Measurements from ENCODE around the gene HDAC4. TPM values are rescaled to one million over a fixed set of nuclear protein-coding genes. Genes with fewer than 3 reads are reported as not detected.

HDAC4 gene
- total and polyA plus RNA-seq, 9 of the 15 experiments (the other 6 are each of a cell fraction or from before 2014, with no cell fraction given): 0.11 to 20.2 (median 4.0) TPM

DNA sequence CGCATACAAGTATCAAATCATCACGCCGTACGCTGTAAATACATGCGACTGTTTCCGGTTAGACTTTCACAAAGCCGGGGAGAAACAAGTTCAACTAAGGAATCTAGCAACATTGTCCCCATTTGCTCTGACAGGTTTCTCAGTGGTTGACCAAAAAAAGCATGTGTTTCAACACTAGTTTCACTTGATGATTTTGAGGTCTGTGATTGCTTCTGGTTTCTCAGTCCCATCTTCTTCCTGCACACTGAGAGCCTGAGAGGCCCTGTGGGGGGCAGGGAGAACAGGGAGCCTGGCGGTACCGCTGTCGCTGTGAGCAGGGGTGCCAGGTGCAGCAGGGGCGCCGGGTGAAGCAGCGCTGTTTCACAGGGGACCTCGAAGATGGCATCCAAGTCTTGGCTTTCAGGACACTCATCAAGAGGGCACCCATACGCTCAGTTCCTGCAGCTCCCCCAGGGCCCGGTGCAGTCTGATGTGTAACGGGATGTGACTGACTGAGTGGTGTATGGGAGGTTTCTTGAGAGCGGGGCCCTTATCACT lies 282.1 kb downstream of the HDAC4 start:
- H3K4me3 ChIP-seq: no peak overlapping the region
- H3K9me3 ChIP-seq (replicated peaks; ENCODE audit: control insufficient read depth, insufficient read depth, low read depth, low read length): no peaks in the 10 kb centered on the region
- H3K4me2 ChIP-seq (ENCODE audit: insufficient read depth, low read length): no peak overlapping the region
- H3K36me3 ChIP-seq (ENCODE audit: control insufficient read depth, insufficient read depth, low read length): no peaks in the 10 kb centered on the region
- H4K20me1 ChIP-seq (replicated peaks; ENCODE audit: control insufficient read depth, insufficient read depth, low read length): no peaks in the 10 kb centered on the region
- H2AFZ ChIP-seq (ENCODE audit: low read depth, low read length): no peak overlapping the region
- no peaks in the 10 kb centered on the region for H3K79me2 ChIP-seq (ENCODE audit: control insufficient read depth, insufficient read depth, low read length)
- no peak for TF ChIP-seq ZKSCAN3 (CRISPR knock-in tag; IDR thresholded peaks at IDR 0.05)
- WGBS (ENCODE audit: insufficient coverage, low coverage, missing lambda C conversion rate): 81% methylated on average over 16 of the region's 18 CpGs
- peaks cover 0 to 3% of the 10 kb centered on the region in 2 experiments; a peak in 1 of 5 replicates for H3K4me1 ChIP-seq (replicated peaks in 1 of 2; ENCODE audit: control insufficient read depth in 2 of 2, insufficient read depth in 2 of 2, low read length in 2 of 2)
- intact Hi-C loops (cut with micrococcal nuclease) (no loop called here), in situ Hi-C loops (cut with MboI) (no loop called here)
- no peak overlapping the region for H3K9ac ChIP-seq (ENCODE audit: insufficient read depth in 1 of 2, low read depth in 2 of 2, low read length in 2 of 2)
- FAIRE-seq (no peak), DNase-seq (ENCODE audit: extremely low read depth in 1 of 4, low spot score in 3 of 4) (no peak), ATAC-seq (no peak)
- CTCF ChIA-PET (ENCODE audit: low intra/inter-chr PET ratio): no interaction called here
- no peaks in the 10 kb centered on the region for H3K9me1 ChIP-seq (ENCODE audit: control insufficient read depth, insufficient read depth, low read length)
- no peaks in the 10 kb centered on the region for H3K27me3 ChIP-seq (ENCODE audit: control insufficient read depth in 2 of 2, insufficient read depth in 2 of 2, low read length in 2 of 2)
- no TSS peak for BruUV-seq (replicated peaks)
- POLR2A ChIA-PET: no interaction called here
- no peak overlapping the region for H3K27ac ChIP-seq (ENCODE audit: extremely low read depth, low read depth, low read length)

DNA sequence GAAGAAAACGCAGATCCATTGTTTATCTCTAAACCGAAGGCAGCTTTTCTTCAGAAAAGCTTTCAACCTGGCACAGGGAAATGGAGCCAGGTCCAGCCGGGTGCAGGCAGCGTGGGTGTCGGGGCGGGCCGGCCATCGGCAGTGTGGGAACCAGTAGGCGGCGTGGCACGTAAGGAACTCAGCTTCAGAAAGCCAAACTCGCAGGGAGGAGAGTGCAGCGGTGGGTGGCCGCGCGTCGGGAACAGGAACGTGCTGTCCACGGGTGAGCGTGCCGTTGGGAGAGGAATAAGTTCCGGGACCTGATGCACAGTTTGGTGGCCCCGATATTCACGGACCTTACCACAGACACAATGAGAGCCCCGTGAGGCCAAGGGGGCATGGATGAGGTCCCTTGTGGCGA lies 282.6 kb downstream of the HDAC4 start:
- DNase-seq (ENCODE audit: extremely low read depth in 1 of 4, low spot score in 3 of 4) (no peak), ATAC-seq (no peak), FAIRE-seq (no peak)
- Histone ChIP-seq H4K20me1 (replicated peaks; ENCODE audit: control insufficient read depth, insufficient read depth, low read length) (no peaks in the 10 kb centered on the region), H3K4me3 (no peak overlapping the region), H3K79me2 (ENCODE audit: control insufficient read depth, insufficient read depth, low read length) (no peaks in the 10 kb centered on the region), H3K27ac (ENCODE audit: extremely low read depth, low read depth, low read length) (no peak overlapping the region), H3K36me3 (ENCODE audit: control insufficient read depth, insufficient read depth, low read length) (no peaks in the 10 kb centered on the region), H3K4me1 (replicated peaks in 1 of 2; ENCODE audit: control insufficient read depth in 2 of 2, insufficient read depth in 2 of 2, low read length in 2 of 2) (peaks cover 0 to 3% of the 10 kb centered on the region in 2 experiments; a peak in 1 of 5 replicates), H2AFZ (ENCODE audit: low read depth, low read length) (no peak overlapping the region), H3K9me3 (replicated peaks; ENCODE audit: control insufficient read depth, insufficient read depth, low read depth, low read length) (no peaks in the 10 kb centered on the region), H3K9ac (ENCODE audit: insufficient read depth in 1 of 2, low read depth in 2 of 2, low read length in 2 of 2) (no peak overlapping the region), H3K27me3 (ENCODE audit: control insufficient read depth in 2 of 2, insufficient read depth in 2 of 2, low read length in 2 of 2) (no peaks in the 10 kb centered on the region), H3K4me2 (ENCODE audit: insufficient read depth, low read length) (no peak overlapping the region), H3K9me1 (ENCODE audit: control insufficient read depth, insufficient read depth, low read length) (no peaks in the 10 kb centered on the region)
- WGBS (ENCODE audit: insufficient coverage, low coverage, missing lambda C conversion rate): 78% methylated on average over 13 of the region's 26 CpGs
- BruUV-seq (replicated peaks): no TSS peak
- POLR2A ChIA-PET: no interaction called here
- TF ChIP-seq SMARCE1 (IDR thresholded peaks at IDR 0.05): no peak
- no peak for TF ChIP-seq SETDB1 (IDR thresholded peaks at IDR 0.05; ENCODE audit: low read length)
- TF ChIP-seq, protein P1, sequence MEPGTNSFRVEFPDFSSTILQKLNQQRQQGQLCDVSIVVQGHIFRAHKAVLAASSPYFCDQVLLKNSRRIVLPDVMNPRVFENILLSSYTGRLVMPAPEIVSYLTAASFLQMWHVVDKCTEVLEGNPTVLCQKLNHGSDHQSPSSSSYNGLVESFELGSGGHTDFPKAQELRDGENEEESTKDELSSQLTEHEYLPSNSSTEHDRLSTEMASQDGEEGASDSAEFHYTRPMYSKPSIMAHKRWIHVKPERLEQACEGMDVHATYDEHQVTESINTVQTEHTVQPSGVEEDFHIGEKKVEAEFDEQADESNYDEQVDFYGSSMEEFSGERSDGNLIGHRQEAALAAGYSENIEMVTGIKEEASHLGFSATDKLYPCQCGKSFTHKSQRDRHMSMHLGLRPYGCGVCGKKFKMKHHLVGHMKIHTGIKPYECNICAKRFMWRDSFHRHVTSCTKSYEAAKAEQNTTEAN (CRISPR knock-in tag; IDR thresholded peaks at IDR 0.05): no peak
- TF ChIP-seq FOXP1 (CRISPR knock-in tag; IDR thresholded peaks at IDR 0.05): no peak
- TF ChIP-seq ELF1 (tag; IDR thresholded peaks at IDR 0.05): no peak
- TF ChIP-seq KHSRP (IDR thresholded peaks at IDR 0.05): no peak
- no peak for TF ChIP-seq CBFA2T2 (conservative IDR thresholded peaks at IDR 0.05)
- in situ Hi-C loops (cut with MboI) (no loop called here), intact Hi-C loops (cut with micrococcal nuclease) (no loop called here)
- CTCF ChIA-PET (ENCODE audit: low intra/inter-chr PET ratio): no interaction called here
